NCI-H1694 treated with DMSO at 0.1 percent for 48 hours (cell line): ENCODE measurements around the gene PSMD13.
"Not testable (repeated sequence)": the region's sequence is repeated elsewhere in the genome, so short reads cannot be mapped to it uniquely, and the experiment has no call there.

ENCODE experiments used
- DNase-seq: peaks from one replicate; lab custom pipeline; 2025; lab: John Stamatoyannopoulos, UW

The PSMD13 gene

DNA sequence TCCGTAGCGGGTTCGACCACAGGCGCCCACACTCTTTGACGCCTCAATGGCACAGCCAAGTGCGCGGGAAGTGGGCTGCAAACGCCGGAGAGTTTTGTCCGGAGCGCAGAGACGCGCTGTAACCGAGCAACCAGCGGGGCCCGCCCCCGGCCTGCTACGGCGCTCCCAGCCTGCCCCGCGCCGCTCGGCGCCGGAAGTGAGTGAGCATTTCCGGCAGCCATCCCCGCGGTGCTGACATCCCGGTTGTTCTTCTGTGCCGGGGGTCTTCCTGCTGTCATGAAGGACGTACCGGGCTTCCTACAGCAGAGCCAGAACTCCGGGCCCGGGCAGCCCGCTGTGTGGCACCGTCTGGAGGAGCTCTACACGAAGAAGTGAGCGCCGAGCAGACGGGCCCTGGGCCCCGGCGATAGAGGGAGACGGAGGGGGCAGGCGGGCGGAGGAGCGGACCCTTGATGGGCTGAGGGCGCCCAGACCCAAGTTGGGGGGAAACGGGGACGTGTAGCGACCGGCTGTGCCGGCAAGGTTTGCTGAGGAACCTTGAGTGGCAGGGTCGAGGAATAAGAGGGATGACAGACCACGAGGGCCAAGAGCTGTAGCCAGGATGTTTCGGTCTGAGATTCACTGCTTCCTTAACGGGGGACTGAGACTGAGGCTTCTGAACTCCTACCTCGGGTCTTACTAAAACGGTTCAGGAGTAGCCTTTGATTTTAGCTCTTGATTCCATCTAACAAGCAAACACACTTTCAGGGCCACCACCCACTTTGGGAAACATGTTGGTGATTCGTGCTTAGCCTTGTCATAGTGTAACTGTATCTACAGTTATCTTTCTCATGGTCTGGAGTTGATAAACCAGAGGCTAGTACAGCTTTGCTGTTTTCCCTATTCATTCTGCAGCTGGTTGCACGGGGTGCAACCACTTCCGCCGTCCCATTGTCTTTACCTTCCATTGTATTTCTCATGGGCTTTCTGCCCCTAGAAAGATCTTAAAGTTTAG, at the start of gene PSMD13:
TSS of gene PSMD13 (plus strand) at position 203 of the 994 bp plus-strand sequence. CDS start at position 277, 74 bp downstream.
- DNase-seq = peak; percentile 50

DNA sequence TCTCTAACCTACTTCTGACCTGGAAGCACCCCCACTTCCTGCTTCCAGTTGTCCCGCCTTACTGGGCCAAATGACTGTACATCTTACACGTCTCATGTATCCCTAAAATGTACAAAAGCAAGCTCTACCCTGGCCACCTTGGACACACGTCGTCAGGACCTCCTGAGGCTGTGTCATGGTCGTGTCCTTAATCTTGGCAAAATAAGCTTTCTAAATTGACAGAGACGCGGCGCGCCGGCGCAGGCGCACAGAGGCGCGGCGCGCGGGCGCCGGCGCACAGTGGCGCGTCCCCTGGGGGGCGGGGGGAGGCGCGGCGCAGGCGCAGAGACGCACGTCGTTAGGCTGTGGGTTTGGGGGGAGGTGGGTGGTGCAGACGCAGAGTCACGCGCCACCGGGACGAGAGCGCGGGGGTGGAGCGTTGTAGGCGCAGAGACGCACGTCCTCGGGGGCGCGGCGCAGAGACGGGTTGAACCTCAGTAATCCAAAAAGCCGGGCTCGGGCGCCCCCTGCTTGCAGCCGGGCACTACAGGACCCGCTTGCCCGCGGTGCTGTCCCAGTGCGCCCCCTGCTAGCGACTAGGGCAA, 47.5 kb upstream of the PSMD13 start:
- not testable (repeated sequence) for DNase-seq

DNA sequence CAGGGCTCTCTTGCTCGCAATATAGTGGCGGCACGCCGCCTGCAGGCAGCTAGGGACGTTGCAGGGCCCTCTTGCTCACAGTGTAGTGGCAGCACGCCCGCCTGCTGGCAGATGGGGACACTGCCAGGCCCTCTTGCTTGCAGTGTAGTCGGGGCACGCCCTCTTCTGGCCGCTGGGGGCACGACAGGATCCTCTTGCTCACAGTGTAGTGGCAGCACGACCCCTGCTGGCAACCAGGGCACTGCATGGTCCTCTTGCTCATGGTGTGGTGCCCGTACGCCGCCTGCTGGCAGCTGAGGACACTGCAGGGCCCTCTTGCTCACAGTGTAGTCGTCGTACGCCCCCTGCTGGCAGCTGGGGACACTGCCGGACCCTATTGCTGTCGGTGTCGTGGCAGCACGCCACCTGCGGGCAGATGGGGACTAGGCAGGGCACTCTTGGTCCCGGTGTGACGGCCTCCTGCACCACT, 46.9 kb upstream of the PSMD13 start:
- not testable (repeated sequence) for DNase-seq

DNA sequence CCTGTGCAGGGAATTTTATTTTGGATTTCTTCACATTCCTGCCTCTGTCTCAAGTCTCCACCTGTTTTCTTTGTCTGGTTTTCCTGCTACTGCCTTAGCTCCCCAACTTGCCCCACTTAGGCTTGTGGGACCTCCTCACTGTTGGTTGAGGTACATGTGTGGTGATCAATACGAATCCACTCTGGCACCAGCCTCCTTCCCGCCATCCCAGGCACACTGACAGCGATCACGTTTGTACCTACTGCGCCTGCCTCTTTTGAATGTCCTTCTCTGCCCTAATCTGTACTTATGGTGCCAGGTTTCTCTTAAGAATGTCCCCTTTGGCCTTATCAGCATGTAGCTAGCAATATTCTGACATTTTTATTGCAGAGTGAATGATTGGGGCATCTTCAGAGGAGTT, 46.2 kb upstream of the PSMD13 start:
- DNase-seq = not testable (repeated sequence)

DNA sequence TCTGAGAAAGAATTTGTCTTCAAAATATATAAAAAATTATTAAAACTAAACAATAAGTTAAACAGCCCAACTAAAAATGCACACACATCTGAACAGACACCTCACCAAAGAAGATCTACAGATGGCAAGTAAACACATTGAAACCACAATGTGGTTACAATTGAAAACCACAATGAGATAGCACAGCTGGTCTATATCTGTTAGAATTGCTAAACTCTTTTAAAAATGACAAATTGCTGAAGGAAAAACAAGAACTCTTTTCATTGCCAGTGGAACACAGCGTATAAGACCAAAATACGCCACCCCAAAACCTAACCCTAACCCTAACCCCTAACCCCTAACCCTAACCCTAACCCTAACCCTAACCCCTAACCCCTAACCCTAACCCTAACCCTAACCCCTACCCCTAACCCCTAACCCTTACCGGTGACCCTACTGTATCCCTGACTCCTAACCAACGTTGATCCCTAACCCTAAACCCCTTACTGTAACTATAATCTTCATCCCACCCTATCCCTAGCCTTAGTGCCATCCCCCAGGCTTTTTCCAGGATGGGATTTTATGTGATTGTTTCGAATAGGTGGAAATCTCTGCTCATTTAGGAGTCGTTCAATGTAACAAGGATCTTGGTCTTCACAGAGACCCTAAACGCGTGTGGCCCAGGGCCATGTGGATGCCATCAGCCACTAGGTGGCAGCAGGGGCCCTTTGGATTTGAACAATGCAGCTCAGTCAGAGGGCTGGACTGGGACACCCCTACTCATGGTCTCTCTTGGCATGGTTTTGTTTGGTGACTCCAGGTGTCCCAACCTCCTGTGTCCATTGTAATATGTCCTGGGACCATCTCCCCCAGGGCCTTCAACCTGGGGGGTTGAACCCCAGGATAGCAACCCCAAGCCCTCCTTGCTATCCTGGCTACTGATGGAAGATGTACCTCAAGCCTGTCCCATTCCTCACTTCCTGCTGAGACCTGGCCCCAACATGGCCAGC, 45.0 kb upstream of the PSMD13 start:
- not testable (repeated sequence) for DNase-seq

DNA sequence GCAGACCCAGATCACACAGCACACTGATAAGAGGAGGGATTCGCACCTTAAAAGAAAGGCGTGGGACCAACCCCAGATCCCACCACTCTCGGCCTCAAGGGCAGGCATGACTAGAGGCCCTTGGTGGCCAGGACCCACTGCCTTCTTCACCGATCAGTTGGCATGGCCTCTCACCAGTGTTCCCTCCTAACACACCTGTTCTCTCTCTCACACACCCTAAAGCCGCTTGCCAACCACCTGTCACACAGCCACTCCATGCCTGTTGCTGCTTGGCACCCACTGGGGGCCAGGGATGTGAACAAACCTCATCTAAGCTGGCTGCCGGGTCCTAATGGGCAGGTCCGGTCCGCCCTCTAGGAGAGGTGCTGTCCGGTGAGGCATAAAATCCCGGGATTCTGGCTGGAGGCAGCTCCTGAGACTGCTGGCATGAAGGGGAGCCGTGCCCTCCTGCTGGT, 44.1 kb upstream of the PSMD13 start, which contains the start of gene SCGB1C1:
TSS of gene SCGB1C1 (plus strand) at position 405 of the 455 bp plus-strand sequence. CDS start at position 427, 22 bp downstream.
- DNase-seq = not testable (repeated sequence)

DNA sequence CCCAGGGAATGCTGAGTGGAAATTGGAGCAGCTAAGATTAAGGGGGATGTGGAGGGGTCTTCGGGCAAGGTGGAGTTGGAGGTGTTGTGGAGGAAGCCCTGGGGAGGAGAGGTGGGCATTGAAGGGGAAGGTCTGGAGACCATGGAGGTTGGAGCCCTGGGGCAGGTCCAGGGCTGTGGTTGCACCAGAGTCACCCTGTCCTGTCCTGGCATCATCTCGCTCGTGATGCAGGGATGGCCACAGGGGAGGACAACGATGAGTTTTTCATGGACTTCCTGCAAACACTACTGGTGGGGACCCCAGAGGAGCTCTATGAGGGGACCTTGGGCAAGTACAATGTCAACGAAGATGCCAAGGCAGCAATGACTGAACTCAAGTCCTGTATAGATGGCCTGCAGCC, 43.3 kb upstream of the PSMD13 start:
- DNase-seq = not testable (repeated sequence)

DNA sequence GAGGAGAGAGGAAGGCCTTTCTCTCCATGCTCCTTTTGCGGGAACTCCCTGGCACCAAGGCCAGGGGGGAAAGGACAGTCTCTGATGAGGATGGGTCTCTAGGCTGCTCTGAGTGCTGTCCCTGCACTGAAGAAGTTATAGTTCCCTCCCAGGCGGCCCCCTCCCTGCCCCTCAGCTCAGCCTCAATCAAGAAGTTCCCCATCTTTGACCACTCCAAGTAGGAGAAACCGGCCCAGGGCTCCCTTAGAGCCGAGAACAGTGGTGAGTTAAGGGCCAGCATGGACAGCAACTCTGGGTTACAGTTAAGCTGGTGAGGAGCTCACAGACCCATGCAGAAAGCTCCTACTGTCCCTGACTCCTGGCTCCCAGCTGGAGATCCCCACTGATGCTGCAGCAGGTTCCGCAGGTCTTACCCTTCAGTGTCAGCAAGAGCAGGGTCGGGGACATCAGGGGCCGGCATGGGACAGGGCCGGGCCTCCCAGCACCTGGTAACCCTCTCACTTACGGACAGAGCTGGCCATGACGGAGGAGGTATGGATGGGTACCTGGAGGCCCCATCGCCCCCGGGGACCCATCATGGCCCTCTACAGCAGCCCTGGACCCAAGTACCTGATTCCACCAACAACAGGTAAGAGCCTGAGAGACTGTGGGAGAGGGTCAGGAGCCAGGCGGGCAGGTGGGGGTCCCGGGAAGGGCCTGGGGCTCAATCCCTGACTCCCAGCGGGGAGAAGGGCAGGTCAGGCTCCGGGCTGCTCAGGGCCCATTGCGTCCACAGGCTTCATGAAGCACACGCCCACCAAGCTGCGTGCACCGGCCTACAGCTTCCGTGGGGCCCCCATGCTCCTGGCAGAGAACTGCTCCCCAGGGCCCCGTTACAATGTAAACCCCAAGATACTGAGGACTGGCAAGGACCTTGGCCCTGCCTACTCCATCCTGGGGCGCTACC, 39.7 kb upstream of the PSMD13 start:
- no peak for DNase-seq

DNA sequence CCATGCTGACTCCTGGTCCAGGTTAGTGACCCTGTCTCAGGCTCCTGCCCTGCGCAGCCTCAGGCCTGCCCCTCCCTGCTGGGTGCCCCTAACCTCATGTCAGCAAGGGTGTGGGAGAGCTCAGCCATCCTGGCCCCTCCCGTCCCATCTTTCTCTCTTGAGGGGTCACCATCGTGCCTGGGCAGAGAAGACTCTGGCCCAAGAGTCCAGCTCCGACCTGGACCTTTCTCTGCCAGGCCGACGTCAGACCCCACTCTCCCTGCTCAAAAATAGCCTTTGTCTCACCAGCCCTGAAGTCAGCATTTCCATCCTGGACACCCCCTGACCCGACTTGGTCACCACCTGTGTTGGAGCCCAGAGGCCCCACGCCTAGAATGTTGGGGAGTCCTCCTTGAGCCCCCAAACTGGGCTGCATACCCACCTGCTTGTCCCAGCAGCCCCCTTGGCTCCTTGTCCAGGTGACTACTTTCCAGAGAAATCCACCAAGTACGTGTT, 39.0 kb upstream of the PSMD13 start:
- DNase-seq = no peak

DNA sequence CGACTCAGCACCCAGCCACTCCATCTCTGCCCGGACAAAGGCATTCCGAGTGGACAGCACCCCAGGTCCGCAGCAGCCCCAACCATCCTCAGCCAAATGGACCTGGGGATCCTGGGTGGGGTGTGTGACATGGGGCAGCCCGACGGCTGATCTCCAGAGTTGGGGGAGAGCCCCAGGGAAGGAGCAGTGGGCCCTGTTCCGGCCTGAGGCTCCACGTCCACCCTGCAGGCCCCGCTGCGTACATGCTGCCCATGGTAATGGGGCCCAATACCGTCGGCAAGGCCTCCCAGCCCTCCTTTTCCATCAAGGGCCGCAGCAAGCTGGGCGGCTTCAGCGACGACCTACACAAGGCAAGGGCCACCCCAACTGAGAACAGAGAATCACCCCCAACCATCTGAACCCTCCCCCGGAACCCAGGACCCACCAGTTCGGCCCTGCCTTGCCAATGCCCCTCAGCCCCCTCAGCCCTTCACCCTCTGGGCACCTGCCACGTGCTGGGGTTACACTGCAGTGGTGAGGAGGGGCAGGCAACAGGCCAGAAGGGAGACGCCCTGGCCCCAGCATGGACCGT, 38.5 kb upstream of the PSMD13 start:
- DNase-seq = no peak

DNA sequence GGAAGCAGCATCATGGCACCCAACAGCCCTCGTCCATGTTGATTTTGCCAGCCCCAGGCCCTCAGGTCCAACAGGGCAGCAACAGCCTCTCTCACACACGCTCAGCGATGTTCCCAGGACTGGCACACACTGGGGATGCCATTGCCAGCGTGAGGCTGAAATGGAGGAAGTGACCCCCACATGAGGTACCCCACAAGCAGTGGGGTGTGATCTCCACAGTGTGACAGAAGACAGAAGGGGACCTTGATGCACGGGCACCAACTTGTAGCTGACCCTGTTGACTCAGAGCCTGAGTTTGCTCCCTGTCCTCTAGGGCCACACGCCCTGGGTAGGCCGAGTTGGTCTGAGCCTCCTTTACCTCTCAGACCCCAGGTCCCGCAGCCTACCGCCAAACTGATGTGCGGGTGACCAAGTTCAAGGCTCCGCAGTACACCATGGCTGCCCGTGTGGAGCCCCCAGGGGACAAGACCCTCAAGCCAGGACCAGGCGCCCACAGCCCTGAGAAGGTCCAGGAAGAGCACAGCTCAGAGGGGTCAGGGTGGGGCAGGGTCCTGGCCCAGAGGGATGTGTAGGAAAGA, 37.7 kb upstream of the PSMD13 start:
- no peak for DNase-seq

DNA sequence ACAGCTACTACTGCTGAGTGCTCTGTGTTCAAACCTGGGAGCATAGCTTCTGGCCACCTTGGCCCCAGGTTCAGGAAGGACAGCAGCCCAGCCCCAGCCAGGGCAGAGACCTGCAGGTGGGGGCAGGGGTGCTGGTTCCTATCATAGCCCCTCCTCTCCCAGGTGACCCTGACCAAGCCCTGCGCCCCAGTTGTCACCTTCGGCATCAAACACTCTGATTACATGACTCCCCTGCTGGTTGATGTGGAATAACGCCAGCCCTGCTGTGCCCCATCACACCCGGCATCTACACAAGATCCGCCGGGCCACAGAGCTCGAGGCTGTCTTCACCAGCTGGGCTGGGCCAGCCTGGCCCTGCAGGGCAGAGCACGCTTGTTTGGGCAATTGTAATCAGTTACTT, 37.0 kb upstream of the PSMD13 start:
- no peak for DNase-seq

DNA sequence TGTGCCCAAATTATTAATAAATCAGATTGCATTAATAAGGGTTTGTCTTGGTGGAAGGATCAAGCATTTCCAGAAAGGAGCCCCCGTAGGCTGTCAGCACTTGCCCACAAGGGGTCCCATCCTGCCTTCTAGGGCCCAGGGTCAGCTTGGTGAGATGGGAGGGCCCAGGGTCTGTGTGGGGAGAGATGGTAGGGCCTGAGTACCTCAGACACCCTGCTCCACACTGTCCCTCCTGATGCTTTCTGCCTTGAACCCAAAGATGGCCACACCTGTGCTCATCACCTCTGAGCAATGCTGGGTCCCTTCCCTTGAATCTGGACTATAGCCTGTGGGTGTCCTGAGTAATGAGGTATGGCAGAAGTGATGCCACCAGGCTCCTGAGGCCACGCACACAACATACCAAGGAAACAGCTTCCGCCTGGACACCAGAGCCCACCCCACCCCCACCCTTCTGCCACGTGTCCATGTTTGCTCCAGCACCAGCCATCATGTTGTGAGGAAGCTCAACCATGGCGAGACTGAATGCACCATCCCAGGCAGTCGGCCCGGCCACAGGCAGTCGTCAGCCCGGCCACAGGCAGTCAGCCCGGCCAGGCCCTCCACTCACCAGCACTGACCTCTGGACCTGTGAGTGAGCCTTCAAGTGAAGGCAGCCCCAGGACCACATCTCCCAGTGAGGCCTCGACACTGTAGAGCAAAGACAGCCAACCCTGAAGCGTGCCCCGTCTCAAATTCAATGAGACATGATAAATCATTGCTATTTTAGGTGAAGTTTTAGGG, 36.4 kb upstream of the PSMD13 start:
- DNase-seq = no peak

DNA sequence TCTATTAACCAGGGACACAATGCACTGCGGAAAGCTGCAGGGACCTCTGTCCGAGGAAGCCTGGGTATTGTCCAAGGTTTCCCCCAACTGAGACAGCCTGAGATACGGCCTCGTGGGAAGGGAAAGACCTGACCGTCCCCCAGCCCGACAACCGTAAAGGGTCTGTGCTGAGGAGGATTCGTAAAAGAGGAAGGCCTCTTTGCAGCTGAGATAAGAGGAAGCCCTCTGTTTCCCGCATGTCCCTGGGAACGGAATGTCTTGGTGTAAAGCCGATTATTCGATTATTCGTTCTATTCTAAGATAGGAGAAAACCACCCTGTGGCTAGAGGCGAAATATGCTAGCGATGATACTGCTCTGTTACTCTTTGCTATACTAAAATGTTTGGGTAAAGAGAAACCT, 34.8 kb upstream of the PSMD13 start:
- DNase-seq = no peak

DNA sequence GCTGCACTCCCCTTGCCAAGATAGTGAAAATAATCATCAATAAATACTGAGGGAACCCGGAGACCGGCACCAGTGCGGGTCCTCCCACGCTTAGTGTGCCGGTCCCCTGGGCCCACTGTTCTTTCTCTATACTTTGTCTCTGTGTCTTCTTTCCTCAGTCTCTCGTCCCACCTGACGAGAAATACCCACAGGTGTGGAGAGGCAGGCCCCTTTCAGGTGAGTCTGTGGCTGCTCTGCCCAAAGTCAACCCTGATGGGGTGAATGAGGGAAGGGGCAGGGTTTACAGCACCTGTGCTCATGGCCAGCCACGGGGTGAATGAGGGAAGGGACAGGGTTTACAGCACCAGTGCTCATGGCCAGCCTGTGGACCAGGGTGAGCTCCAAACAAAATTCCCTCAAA, 34.3 kb upstream of the PSMD13 start:
- no peak for DNase-seq

DNA sequence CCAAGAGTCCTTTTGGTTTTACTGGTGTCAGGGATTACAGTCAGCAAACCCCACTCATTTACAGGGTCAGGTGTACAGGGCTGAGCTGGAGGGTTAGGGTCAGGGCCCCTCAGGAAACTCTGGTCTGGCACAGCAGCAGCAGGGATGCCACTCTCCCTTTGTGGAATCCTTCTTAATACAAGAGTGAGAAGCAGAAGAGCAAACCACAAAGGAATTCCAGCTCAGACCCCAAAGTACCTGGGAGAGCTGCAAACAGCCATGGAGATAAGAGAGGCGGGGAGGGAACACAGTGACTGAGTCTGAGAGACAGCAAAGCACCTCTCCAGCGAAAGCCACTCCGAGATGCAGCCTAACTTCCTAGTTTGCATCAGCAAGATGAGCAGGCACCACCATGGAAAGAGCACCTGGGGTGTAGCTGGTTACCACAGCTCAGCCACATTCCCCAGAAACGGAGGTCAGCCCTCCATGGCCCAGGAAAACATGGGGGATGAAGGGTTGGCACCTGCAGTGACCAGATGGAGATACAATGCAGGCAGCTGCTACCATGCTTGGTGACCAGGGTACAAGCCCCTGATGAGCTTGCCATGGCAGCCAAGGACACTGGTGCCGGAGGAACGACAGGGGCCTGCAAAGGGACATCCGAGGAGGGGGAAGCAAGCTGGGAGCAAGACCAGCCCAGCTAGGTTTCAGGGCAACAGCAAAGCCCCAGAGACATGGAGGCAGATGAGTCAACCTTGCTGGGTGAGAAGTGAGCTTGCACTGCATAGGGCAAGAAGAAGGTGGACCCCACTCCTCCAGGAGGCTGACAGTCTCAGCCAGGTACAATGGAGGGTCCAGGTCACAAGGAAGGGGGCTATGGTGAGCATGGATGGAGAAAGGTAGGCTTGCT, 33.5 kb upstream of the PSMD13 start:
- DNase-seq = no peak

DNA sequence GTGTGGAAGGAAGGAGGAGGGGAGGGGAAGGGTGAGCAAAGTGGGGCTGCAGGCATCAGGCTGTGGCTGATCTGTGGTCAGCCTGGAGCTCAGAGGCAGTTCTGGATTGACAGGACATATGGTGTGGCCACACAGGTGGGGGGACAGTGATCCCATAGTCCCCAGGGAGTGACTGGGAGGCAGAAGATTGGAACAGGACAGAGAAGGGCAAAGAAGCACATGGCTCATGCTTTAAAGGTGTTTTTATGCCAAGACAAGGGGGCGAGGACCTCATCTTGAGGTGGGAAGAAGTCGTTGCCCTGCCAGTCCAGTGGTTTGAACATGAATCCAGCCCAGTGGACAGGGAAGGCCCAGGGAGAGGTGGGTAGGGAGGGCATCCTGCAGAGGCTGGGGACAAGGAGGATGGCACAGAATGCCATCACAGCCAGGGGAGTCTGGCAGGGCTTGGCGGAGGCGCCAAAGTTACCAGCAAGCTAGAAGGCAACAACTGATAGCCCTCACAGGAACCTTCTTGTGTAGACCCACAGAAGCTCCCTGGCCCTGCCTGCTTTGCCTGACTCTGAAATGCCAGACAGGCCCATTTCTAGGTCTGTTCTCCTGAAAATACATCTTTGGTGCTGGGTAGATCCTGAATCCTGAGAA, 32.7 kb upstream of the PSMD13 start:
- DNase-seq = no peak
